ENCODE data around the gene NLRP6.
"Not testable (repeated sequence)": the region's sequence is repeated elsewhere in the genome, so short reads cannot be mapped to it uniquely, and the experiment has no call there.

The NLRP6 gene

DNA sequence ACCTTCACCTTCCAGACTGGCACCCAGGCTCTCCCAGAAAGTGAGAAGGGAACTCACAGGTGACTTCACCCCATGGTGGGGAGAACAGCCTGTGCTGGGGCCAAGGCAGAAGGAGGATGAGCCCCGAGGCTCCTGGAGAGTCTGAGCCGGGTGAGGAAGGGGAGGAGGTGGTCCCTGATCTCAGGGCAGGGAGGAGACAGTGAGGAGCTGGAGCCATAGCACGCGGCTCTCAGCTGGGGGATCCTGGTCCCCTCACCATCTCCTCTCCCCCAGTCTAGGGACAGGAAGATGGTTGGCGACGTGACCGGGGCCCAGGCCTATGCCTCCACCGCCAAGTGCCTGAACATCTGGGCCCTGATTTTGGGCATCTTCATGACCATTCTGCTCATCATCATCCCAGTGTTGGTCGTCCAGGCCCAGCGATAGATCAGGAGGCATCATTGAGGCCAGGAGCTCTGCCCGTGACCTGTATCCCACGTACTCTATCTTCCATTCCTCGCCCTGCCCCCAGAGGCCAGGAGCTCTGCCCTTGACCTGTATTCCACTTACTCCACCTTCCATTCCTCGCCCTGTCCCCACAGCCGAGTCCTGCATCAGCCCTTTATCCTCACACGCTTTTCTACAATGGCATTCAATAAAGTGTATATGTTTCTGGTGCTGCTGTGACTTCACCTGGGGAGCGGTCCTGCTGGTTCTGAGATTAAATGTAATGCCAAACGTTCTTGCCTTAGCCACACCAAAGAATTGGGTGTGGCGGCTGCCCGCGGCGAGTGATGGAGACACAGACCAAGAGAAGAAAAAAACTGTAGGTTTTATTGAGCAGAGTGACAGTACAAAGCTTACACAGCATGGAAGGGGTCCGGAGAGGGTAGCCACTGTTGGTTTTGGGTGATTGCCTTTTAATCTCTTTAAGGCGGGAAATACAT is 30.8 kb downstream of the NLRP6 start:
- DNase-seq (ENCODE audit: low read depth): not testable (repeated sequence)

DNA sequence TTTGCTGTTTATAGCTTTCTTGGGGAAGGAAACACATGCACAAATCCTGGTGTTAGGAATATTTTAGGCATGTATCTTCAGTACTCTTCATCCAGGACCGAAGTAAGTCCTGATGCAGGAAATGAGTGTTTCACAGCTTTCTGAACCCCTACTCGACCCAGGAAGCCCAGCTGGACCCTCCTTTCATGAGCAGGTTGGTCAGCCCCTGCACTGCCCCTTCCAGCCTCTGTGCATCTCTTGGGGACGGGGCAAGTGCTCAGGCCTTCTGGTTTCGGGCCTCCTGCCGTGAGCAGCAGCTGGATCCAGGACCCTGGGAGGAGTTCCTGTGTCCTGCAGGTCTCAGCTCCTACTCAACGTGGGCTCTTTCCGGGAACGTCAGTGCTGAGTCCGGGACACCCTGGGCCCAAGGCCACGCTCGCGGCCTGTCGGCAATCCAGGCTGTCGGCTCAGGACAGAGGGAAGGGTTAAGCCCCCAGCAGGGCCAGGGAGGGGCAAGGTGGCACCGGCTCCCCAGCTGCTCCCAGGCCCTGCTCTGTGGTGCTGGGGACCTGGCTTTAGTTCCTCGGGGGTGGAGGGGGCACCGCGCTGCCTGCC is 31.9 kb downstream of the NLRP6 start:
- peak; percentile 57 for DNase-seq (ENCODE audit: low read depth)

DNA sequence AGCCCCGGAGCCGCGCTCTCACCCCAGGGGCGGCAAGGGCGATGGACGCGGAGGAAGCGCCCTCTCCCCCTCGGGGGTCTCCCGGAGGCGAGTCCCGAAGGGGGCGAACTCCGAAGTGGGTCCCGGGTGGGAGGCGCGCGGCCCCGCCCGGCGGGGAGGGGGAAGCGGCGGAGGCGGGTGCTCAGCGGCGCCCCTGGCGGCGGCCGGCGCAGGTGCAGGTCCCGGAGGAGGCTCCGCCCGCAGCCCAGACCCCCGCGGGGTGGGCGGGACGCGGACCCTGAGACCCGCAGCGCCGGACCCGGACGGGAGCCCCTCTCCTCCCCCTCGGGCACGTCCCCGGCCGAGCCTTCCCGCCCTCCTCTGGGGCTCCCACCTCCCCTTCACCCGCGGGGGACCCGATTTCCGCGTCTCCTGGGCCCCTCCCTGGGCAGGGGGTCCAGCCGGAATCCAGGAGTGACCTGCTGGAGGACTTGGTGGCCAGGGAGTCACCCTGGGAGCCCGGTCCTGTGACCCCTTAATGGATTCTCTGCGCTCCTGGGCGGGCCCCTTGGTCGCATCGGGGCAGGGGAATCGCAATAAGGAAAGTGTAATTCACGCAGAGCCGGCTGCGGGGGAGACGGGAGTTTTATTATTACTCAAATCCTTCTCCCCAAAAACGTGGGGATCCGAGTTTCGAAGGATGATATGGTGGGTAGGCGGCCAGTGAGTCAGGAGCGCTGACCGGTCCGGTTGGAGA is 33.0 kb downstream of the NLRP6 start:
- not testable (repeated sequence) for DNase-seq (ENCODE audit: low read depth)

DNA sequence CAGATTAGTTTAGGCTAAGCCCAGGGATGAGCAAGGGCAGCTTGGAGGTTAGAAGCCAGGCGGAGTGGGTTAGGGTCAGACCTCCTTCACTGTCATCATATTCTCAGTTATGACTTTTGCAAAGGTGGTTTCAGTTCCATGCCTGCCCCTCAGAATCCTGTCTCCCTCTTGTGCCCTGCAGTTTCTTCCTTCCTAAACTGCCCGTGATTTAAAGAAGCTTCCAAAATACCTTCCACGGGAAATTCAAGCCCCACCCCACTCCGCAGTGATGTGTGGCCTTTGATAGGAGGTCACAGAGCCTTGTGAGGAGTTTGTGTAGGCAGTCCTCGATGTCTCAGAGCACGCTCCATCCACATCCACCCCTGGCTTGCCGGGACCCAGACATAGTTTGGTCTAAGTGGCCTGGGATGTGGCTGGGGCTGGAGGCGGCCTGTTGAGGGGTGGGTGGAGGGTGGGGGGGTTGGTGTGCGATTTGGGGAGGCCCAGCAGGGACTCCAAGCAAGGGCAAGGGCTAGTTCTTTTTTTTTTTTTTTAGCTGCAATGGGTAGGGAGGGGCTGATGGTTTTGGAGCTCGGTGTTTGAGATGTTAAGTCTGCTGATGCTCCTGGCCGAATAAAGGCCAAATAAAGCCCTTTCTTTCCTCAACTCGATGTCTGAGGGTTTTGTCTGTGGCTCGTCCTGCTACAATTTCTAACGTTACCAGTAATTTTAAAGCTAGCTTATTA is 34.0 kb downstream of the NLRP6 start:
- no peak for DNase-seq (ENCODE audit: low read depth)

DNA sequence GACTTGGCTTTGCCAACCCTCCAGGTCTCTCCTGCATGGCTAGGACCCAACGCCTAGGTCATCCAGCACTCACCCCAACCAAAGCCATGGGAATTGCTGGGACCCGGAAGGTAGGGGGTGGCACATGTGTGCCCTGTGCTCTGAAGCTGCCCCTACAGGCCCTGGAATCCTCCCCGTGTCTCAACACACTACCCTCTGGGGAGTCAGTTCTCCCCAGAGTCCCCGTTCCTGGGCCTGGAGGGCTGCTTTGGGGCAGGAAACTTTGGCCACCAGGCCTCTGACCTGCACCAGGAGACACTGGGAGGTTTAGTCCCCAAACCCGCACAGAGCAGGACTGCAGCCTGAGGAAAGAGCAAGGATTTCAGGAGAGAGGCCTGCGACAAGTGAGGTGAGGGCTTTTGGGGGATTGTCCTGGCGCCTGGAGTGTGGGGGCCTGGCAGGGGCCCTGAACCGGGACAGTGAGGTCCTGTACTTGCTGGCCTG is 35.1 kb downstream of the NLRP6 start:
- DNase-seq (ENCODE audit: low read depth): no peak

DNA sequence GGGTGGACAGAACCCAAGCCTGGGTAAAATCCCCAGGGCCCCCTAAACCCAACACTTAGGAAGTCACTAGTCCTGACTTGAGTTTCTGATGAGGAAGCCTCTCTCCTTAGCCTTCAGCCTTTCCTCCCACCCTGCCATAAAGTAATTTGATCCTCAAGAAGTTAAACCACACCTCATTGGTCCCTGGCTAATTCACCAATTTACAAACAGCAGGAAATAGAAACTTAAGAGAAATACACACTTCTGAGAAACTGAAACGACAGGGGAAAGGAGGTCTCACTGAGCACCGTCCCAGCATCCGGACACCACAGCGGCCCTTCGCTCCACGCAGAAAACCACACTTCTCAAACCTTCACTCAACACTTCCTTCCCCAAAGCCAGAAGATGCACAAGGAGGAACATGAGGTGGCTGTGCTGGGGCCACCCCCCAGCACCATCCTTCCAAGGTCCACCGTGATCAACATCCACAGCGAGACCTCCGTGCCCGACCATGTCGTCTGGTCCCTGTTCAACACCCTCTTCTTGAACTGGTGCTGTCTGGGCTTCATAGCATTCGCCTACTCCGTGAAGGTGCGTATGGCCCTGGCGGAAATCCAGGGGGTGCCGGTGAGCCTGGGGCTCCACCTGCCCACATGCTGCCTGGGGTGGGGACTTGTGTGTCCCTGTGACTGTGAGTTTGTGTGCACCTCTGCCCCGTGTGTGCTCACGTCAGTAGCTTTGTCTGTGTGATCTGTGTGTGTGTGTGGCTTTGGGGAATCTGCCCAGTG is 35.8 kb downstream of the NLRP6 start, which contains the start of gene IFITM1:
TSS of gene IFITM1 (plus strand) at position 254 of the 767 bp plus-strand sequence. CDS start at position 385, 131 bp downstream.
- peak; percentile 66 for DNase-seq (ENCODE audit: low read depth)

DNA sequence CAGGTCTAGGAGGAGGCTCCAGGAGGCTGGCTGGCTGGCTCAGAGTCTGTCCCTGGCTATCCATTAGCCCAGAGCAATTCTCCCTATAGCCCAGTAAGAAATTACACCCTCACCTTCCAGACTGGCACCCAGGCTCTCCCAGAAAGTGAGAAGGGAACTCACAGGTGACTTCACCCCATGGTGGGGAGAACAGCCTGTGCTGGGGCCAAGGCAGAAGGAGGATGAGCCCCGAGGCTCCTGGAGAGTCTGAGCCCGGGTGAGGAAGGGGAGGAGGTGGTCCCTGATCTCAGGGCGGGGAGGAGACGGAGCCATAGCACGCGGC is 36.3 kb downstream of the NLRP6 start:
- not testable (repeated sequence) for DNase-seq (ENCODE audit: low read depth)

DNA sequence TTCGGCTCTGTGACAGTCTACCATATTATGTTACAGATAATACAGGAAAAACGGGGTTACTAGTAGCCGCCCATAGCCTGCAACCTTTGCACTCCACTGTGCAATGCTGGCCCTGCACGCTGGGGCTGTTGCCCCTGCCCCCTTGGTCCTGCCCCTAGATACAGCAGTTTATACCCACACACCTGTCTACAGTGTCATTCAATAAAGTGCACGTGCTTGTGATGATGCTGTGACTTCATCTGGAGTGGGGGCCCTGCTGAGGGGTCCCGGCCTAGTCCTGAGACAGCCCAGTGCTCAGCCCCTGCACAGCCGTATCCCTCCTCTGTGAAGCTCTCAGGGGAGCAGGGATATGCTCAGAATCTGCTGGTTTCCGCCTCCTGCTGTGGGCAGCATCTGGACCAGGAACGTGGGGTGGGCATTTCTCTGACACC is 36.9 kb downstream of the NLRP6 start:
- no peak for DNase-seq (ENCODE audit: low read depth)

DNA sequence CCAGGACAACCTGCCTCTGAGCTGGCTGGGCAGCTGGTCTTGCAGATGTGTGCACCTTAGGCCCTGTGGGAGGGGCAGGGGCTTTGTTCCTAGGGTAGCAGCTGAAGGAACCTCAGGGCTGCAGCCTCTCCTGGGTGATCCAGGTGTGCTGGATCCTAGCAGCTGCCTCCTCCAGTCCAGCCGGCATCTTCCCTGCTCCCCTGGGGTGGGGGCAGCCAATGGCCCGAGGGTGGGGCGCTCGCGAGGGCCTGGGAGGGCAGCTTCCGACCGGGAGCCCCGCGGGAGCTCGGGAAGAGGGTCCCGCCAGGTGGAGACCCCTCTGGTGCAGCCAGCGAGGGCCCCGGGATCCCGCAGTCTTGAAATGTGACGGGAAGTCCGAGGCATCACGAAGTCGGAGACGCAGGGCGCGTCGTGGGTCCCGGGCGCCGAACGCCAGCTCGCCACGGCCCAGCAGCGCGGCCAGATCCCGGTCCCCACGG is 37.3 kb downstream of the NLRP6 start:
- DNase-seq (ENCODE audit: low read depth): no peak

DNA sequence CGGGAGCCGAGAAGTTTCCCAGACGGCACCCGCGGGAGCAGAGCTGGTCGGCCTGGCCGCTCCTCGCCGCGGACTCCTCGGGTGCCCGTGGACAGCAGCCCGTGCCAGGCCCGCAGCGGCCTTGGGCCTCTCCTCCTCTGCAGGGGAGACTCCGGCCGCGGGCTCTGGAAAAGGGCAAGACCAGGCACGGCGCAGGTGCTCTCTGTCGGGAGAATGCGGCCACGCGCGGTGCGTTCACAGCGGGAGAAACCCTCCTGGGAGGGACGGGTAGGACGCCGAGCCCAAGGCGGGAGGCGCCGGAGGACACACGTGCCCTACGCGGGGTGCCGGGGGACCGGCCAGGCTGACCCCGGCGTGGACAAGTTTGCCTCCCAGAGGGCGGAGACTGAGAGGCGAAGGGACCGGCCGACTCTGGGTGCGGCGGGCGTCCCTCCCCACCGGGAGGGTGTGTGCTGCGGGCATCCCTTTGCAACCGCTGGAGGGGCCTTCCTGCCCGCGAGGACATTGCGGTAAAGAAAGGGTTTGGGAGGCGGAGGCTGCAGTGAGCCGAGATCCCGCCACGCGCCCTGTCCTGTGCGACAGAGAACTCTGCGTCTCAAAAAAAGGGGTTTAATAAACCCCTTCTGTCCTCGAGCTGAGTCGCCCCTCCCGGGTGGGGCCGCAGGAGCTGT is 38.0 kb downstream of the NLRP6 start:
- no peak for DNase-seq (ENCODE audit: low read depth)

DNA sequence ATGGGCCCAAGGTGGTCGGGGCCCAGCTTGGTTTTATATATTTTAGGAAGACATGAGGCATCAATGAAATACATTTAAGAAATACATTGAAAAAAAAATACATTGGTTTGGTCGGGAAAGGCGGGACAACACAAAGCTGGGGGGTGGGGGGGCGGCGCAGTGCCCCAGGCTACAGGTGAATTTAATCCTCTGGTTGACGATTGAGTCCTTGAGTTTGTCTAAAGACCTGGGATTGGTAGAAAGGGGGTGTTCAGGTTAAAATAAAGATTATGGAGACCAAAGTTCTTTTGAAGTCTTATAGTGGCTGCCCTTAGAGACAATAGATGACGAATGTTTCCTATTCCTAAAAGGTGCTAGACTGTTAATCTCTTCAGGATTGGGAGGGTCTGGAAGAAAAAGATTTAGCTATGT is 38.7 kb downstream of the NLRP6 start:
- DNase-seq (ENCODE audit: low read depth): no peak

DNA sequence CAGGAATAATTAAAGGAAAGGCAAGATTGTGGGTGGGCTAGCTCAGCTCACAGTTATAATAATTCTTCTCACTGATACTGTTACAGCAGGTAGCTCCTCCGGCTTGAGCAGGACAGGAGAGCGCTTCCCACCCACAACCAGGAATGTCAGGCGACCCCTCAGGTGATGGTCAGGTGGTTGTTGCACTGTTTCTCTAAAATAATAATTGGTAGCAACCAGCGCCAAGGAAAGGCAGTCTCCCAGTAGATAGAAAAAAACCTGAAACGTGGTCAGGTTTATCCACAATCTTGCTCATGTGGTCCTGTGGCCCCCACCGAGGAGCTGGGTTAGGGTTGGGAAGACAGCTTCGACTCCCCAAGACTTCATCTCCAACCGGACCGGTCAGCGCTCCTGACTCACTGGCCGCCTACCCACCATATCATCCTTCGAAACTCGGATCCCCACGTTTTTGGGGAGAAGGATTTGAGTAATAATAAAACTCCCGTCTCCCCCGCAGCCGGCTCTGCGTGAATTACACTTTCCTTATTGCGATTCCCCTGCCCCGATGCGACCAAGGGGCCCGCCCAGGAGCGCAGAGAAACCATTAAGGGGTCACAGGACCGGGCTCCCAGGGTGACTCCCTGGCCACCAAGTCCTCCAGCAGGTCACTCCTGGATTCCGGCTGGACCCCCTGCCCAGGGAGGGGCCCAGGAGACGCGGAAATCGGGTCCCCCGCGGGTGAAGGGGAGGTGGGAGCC is 39.6 kb downstream of the NLRP6 start:
- DNase-seq (ENCODE audit: low read depth): not testable (repeated sequence)

DNA sequence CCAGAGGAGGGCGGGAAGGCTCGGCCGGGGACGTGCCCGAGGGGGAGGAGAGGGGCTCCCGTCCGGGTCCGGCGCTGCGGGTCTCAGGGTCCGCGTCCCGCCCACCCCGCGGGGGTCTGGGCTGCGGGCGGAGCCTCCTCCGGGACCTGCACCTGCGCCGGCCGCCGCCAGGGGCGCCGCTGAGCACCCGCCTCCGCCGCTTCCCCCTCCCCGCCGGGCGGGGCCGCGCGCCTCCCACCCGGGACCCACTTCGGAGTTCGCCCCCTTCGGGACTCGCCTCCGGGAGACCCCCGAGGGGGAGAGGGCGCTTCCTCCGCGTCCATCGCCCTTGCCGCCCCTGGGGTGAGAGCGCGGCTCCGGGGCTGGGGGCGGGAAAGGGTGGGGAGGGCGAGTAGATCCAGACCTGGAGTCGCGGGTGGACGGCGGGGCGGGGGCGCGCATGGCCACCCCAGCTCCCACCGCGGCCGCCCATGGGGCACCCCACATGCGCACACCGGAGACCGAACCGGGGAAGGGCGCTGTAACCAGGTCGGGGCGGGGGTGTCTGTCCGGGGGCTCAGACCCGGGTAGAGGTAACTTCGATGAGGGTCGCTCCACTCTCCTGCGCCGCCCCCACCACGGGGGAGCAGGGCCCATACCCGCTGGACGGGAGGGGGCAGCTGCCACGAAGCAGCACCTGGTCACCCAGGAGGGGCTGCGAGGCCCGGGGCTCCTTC is 40.4 kb downstream of the NLRP6 start:
- DNase-seq (ENCODE audit: low read depth): not testable (repeated sequence)

DNA sequence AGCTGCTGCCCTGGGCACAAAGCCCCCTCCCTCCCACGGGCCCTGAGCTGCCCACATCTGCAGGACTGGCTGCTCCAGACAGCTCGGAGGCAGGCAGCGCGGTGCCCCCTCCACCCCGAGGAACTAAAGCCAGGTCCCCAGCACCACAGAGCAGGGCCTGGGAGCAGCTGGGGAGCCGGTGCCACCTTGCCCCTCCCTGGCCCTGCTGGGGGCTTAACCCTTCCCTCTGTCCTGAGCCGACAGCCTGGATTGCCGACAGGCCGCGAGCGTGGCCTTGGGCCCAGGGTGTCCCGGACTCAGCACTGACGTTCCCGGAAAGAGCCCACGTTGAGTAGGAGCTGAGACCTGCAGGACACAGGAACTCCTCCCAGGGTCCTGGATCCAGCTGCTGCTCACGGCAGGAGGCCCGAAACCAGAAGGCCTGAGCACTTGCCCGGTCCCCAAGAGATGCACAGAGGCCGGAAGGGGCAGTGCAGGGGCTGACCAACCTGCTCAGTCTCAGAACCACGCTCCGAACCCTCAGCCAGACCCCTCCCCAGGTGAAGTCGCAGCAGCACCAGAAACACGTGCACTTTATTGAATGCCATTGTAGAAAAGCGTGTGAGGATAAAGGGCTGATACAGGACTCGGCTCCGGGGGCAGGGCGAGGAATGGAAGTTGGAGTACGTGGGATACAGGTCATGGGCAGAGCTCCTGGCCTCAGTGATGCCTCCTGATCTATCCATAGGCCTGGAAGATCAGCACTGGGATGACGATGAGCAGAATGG is 41.1 kb downstream of the NLRP6 start:
- peak; percentile 47 for DNase-seq (ENCODE audit: low read depth)

DNA sequence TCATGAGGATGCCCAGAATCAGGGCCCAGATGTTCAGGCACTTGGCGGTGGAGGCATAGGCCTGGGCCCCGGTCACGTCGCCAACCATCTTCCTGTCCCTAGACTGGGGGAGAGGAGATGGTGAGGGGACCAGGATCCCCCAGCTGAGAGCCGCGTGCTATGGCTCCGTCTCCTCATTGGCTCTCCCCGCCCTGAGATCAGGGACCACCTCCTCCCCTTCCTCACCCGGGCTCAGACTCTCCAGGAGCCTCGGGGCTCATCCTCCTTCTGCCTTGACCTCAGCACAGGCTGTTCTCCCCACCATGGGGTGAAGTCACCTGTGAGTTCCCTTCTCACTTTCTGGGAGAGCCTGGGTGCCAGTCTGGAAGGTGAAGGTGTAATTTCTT is 41.7 kb downstream of the NLRP6 start:
- DNase-seq (ENCODE audit: low read depth): not testable (repeated sequence)

DNA sequence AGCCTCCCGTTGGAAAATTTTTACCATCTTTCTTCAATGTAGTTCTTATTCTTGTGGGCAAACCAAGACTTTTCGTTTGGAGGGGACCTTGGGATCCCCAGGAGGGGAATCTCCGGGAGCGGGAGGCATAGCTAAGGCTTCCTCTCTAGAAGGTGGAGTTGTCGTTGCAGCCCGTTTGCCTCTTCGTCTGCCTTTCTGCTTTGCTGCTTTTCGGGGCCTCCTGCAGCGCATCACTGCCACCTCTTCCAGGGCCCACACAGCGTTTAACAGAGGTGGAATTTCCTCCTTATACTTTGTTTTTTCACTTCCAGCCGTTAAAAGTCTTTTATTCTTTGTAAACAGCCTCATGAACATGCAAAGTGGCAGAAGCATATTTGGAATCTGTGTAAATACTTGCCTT is 45.9 kb downstream of the NLRP6 start:
- DNase-seq (ENCODE audit: low read depth): no peak

DNA sequence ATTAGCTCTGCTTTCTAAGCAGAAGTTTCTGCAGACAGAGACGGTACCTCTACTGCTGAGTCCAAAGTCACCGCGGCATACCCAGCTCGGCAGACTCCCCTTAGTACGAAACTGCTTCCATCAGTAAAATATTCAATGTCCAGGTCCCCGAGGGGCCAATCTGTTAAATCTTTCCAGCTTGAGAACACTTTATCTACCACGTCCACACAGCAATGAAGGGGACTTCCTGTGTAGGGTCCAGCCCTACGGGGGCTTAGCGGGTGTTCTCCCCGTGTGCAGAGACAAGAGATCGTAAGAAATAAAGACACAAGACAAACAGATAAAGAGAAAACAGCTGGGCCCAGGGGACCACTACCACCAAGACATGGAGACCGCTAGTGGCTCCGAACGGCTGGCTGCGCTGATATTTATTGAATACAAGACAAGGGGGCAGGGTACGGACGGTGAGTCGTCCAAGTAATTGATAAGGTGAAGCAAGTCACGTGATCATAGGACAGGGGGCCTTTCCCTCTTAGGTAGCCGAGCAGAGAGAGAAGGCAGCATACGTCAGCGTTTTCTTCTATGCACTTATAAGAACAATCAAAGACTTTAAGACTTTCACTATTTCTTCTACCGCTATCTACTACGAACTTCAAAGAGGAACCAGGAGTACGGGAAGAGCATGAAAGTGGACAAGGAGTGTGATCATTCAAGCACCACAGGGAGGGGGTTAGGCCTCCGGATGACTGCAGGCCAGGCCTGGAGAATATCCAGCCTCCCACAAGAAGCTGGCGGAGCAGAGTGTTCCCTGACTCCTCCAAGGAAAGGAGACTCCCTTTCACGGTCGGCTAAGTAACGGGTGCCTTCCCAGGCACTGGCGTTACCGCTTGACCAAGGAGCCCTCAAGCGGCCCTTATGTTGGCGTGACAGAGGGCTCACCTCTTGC is 46.6 kb downstream of the NLRP6 start:
- DNase-seq (ENCODE audit: low read depth): not testable (repeated sequence)

Data from ELR (cell line).